HG02970 (cell line): Measurements from ENCODE around the gene TMEM121.
A peak's percentile ranks its signal among the peaks of the same experiment; 100 is the strongest.

ENCODE experiments used
- ATAC-seq: cut with Tn5 transposase; IDR thresholded peaks from one replicate; pipeline ENCODE4 v1.9.1; 2021; ENCODE audit warnings: mild to moderate bottlenecking, moderate library complexity, moderate number of reproducible peaks; ENCODE audit not compliant: unreplicated experiment, low FRiP score

Gene TMEM121

DNA sequence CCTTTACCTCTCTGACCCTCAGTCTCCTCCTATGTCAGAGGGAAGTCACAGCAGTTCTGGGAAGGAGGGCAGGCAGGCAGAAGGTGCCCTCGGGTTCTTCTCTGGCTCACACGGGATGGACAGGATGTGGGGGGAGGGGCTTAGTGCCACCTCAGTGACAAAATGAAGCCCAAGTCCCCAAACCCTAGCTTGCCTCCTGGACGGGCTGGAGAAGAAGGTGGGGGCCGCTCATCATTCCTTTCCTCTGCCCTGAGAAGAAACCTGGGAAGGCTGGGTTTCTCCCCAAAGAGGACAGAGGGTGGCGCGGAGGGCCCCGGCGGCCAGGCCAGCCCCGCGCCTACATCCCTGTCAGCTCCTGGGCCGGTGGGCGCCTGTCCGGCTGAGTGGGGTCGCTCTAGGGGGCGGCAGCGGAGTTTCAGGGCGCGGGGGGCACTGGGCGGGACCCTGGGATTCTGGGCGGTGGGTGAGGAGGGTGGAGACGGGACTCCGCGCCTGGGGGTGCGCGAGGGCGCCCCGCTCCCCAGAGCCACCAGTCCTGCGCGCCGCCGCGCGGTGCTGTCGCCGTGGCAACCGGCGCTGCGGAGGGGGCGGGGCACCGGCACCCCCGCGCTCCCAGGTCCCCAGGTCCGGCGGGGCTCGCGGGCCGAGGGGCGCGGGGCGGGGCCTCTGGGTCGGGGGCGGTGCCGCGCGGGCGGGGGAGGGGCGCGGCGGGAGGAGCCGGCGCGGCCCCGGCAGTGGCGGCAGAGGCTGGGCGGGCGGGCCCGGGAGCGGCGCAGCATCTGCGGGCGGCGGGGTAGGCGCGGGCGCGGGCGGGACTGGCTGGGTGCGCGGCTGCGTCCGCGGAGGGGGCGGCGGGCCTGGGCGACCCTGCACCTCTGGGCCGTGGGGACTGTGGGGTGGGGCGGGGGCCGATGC is at the start of gene TMEM121:
TMEM121 (plus strand) TSS at position 723 of the 915 bp plus-strand sequence. CDS start 2,252 bp downstream, outside the sequence.
- ATAC-seq = no peak

DNA sequence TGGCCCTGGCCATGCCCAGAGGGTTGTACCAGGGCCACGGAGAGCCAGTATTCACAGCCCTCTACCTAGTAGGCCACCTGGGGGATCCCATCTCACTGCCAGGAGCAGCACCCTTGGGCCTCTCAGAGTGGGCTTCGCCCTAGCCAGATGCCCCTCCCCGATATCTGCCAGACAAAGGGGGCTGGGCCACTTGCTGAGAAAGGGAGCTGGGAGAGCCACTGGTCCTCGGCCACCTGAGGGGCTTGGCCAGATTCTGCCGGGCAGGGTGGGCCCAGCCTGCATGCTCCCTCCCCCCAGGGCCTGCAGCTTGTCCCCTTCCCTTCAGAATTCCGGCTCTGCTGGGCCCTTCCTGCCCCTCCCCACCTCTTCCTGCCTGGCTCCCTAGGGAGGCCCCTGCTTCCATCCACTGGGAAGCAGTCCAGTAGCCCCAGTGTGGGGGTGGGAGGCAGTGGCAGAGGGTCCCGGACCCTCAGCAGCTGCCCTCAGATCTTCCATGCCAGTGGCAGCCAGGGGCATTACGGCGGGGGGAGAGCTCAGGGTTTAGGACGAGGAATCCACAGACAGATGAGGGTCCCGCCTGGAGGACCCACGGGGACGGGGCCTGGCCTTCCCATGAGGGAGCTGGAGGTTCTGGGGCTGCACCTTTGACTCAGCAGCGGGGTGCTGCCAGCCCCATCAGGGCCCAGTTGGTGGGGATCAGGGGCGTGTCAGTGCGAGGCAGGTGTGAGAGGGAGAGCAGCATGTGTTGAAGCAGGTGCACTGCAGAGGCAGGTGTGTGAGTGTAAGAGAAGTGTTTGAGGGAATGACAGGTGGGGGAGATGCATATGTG is 49.3 kb upstream of the TMEM121 start:
- no peak for ATAC-seq

DNA sequence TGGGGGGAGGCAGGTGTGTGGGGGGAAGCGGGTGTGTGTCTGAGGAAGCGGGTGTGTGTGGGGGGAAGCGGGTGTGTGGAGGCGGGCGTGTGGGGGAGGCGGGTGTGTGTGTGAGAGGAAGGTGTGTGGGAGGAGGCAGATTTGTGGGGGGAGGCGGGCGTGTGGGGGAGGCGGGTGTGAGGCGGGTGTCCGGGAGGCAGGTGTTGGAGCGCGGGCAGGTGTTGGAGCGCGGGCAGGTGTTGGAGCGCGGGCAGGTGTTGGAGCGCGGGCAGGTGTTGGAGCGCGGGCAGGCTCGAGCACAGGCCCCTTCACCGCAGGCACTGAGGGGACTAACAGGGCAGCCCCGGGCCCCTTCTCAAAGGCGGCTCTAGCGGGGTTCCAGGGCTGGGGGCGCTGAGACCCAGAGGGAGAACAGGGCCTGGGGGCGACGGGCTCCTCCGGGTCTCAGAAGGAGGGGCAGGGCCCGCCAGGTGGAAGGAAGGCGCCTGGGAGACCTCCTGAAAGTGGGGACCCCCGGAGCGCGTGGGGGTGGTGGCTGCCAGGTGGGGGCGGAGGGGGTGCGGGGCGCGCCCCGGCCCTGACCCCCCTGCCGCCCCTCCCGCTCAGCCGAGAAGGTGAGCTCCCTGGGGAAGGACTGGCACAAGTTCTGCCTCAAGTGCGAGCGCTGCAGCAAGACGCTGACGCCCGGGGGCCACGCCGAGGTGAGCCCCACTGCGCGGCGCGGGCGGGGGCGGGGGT is 48.6 kb upstream of the TMEM121 start:
- ATAC-seq = no peak

GRCh38 chr14:105478398-105479251 is 47.8 kb upstream of the TMEM121 start:
- no peak for ATAC-seq

GRCh38 chr14:105479431-105480158 is 46.8 kb upstream of the TMEM121 start:
- ATAC-seq = no peak

DNA sequence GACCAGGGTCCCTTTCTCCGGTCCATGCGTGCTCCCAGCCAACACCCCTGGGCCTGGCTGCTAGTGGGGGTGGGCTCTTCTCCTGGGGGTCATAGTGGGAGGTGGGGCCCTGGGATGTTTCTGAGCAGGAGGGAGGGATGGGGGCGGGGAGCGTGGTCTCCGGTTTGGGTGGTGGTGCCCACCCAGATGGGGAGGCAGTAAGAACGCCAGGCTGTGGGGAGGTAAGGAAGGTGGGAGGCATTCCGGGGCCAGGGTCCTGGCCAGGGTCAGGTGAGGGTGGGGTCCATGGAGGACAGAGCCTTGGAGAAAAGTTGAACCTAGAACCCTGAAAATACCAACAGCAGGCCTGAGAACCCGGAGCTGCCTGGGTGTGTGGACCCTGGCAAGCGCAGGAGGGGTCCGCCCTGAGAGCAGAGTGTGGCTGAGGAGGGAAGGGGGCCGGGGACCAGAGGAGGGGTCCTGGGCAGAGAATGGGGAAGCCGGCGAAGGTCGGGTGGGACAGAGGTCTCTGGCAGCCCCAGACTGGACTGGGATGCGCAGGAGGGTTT is 46.1 kb upstream of the TMEM121 start:
- ATAC-seq = no peak

DNA sequence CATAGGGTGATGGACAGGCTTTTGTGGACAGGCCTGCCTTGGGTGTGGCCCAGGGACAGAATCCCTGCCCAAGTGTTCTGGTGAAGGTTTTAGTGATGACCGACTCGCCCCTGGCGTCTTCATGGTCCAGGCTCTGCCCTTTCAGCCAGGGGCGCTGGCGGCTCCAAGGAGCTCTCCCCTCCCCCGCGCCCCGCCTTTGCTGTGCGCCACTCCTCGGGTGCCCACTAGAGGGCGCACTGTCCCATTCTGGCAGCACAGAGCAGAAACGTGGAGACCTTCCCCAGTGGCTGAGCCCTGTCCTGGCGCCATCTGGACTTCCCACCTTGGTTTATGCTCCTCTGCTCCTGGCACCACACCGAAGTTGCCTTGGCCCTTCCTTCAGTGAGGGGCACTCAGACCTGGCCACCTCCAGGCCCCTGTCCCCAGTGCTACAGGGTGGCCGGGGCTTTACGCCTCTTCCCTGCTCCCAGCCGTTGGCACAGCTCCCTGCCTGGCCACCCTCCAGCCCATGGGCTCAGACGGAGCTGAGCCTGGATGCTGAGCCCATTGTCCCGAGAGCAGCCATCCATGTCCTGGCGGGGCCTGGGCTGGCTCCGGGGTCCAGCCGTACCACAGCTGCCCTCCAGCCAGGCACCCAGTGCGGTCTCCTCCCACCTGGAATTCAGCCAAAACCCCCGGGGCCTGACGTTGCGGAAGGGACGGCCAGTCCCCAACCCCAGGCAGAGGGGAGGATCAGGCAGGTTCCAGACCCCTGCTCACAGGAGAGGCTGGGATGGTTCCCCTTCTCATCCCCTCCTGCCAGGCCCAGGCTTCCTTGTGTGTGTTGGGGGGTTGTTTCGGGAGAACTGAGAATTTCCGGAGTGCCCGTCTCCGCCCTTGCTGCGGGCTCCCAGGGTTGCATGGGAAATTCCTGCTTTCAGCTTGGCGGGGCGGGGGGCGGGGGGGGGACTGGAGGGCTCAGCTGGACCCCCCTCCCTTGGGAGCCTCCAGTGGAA is 45.3 kb upstream of the TMEM121 start:
- ATAC-seq = peak; percentile 43

- peak; percentile 42 for ATAC-seq
These were observed 44.4 kb upstream of the TMEM121 start for GRCh38 chr14:105481886-105482457.

GRCh38 chr14:105482486-105483110 is 43.8 kb upstream of the TMEM121 start:
- no peak for ATAC-seq

- no peak for ATAC-seq
These were observed 42.9 kb upstream of the TMEM121 start for GRCh38 chr14:105483300-105484068.

- no peak for ATAC-seq
These were observed 42.0 kb upstream of the TMEM121 start for GRCh38 chr14:105484069-105484996.

DNA sequence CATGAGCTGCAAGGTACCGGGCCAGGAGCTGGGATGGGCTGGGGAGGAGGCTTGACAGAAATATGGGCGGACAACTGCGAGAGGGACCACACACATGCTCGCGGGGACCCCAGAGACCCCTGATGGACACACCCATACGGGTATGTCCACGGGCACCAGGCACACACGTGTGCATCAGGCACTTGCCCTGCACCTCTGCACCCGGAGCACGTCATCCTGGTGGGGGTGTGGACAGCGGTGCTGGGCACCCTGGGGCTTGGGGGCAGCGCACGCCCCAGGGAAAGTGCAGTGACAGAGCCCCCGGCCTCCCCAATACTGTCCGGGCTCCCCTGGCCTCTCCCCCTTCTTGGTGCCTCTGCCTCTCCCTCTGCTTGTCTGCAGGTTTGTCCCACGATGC is 41.4 kb upstream of the TMEM121 start:
- no peak for ATAC-seq

DNA sequence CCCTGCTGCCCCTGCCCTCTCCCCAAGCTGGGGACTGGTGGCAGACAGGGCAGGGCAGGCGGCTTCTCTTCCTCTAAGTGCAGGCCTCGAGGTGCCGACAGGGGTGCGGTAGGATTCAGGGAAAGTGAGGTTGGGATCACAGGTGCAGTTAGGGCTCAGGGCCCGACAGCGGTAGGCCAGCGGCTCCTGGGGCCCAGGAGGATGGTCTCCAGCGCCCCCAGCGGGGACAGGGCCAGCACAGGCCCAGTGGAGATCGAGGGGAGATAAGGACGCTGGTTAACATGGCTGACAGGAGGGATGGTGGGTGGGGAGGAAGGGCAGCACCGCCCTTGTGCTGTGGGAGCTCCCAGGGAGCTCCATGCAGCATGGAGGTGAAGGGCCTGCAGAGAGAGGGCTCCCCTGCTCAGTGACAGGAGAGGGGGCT is 40.6 kb upstream of the TMEM121 start:
- no peak for ATAC-seq

GRCh38 chr14:105486163-105486973 is 40.0 kb upstream of the TMEM121 start, which contains the start of gene CRIP1:
TSS of gene CRIP1 (plus strand) at chr14:105486886. CDS start at chr14:105487260, 374 bp downstream.
- ATAC-seq = no peak
